Measurements from ENCODE around the gene AP4S1.

Gene AP4S1

DNA sequence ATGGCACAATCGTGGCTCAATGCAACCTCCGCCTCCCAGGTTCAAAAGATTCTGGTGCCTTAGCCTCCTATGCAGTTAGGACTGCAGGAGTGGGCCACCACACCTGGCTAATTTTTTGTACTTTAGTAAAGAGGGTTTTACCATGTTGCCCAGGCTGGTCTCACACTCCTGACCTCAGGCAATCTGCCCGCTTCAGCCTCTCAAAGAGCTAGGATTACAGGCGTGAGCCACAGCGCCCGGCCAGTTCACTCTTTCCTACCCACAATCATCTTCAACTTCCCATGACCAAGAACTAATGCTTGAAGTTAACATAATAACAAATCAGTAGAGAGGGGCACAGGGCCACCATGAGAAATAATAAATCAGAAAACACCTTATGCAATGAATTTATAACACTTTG, 99.8 kb downstream of the AP4S1 start:
- TF ChIP-seq YY1 (IDR thresholded peaks at IDR 0.05; ENCODE audit: insufficient read depth, insufficient read length), result no peak
- TF ChIP-seq ZNF274 (IDR thresholded peaks at IDR 0.05; ENCODE audit: low read depth, low read length), result no peak
- TF ChIP-seq SUZ12 (IDR thresholded peaks at IDR 0.05; ENCODE audit: extremely low read depth, insufficient read depth, insufficient read length), result no peak
- H3K27me3 ChIP-seq (ENCODE audit: insufficient read depth, insufficient read length), result no peaks in the 10 kb centered on the region
- H3K4me1 ChIP-seq (ENCODE audit: insufficient read depth, insufficient read length), result no peaks in the 10 kb centered on the region
- no peak for DNase-seq (ENCODE audit: low read depth, low spot score)
- H3K4me3 ChIP-seq (ENCODE audit: insufficient read length, low read depth), result no peak overlapping the region
- peaks cover 63% of the 10 kb centered on the region for H3K36me3 ChIP-seq (ENCODE audit: insufficient read depth, insufficient read length, low read length)
- no peak overlapping the region for H3K9ac ChIP-seq (ENCODE audit: insufficient read length, low read depth)
- H3K9me3 ChIP-seq (ENCODE audit: insufficient read depth, low read length), result no peaks in the 10 kb centered on the region

DNA sequence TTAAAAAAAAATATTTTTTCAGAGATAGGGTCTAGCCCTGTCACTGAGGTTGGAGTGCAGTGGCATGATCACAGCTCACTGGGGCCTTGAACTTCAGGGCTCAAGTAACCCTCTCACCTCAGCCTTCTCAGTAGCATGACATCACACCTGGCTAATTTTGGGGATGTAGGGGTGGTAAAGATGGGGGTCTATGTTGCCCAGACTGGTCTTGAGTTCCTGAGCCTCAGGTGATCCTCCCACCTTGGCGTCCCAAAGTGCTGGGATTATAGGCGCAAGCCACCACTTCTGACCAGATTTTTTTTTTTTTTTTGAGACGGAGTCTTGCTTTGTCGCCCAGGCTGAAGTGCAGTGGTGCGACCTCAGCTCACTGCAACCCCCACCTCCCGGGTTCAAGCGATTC, 101.2 kb downstream of the AP4S1 start:
- Histone ChIP-seq H3K36me3 (ENCODE audit: insufficient read depth, insufficient read length, low read length) (peaks cover 60% of the 10 kb centered on the region), H3K4me3 (ENCODE audit: insufficient read length, low read depth) (no peak overlapping the region), H3K27me3 (ENCODE audit: insufficient read depth, insufficient read length) (no peaks in the 10 kb centered on the region), H3K4me1 (ENCODE audit: insufficient read depth, insufficient read length) (no peaks in the 10 kb centered on the region), H3K9me3 (ENCODE audit: insufficient read depth, low read length) (no peaks in the 10 kb centered on the region), H3K9ac (ENCODE audit: insufficient read length, low read depth) (no peak overlapping the region)
- TF ChIP-seq ZNF274 (IDR thresholded peaks at IDR 0.05; ENCODE audit: low read depth, low read length) (no peak), YY1 (IDR thresholded peaks at IDR 0.05; ENCODE audit: insufficient read depth, insufficient read length) (no peak), SUZ12 (IDR thresholded peaks at IDR 0.05; ENCODE audit: extremely low read depth, insufficient read depth, insufficient read length) (no peak)
- DNase-seq (ENCODE audit: low read depth, low spot score), result no peak

GRCh38 chr14:31127690-31128089, 102.2 kb downstream of the AP4S1 start:
- H3K9ac ChIP-seq (ENCODE audit: insufficient read length, low read depth), result no peak overlapping the region
- H3K27me3 ChIP-seq (ENCODE audit: insufficient read depth, insufficient read length), result no peaks in the 10 kb centered on the region
- peaks cover 53% of the 10 kb centered on the region for H3K36me3 ChIP-seq (ENCODE audit: insufficient read depth, insufficient read length, low read length)
- no peak for TF ChIP-seq YY1 (IDR thresholded peaks at IDR 0.05; ENCODE audit: insufficient read depth, insufficient read length)
- TF ChIP-seq ZNF274 (IDR thresholded peaks at IDR 0.05; ENCODE audit: low read depth, low read length), result no peak
- TF ChIP-seq SUZ12 (IDR thresholded peaks at IDR 0.05; ENCODE audit: extremely low read depth, insufficient read depth, insufficient read length), result no peak
- no peak overlapping the region for H3K4me3 ChIP-seq (ENCODE audit: insufficient read length, low read depth)
- no peaks in the 10 kb centered on the region for H3K9me3 ChIP-seq (ENCODE audit: insufficient read depth, low read length)
- no peak for DNase-seq (ENCODE audit: low read depth, low spot score)
- no peaks in the 10 kb centered on the region for H3K4me1 ChIP-seq (ENCODE audit: insufficient read depth, insufficient read length)

- no peaks in the 10 kb centered on the region for H3K27me3 ChIP-seq (ENCODE audit: insufficient read depth, insufficient read length)
- no peak for DNase-seq (ENCODE audit: low read depth, low spot score)
- TF ChIP-seq ZNF274 (IDR thresholded peaks at IDR 0.05; ENCODE audit: low read depth, low read length), result no peak; the same call in 1 of the 2 replicates
- no peak for TF ChIP-seq SUZ12 (IDR thresholded peaks at IDR 0.05; ENCODE audit: extremely low read depth, insufficient read depth, insufficient read length)
- TF ChIP-seq YY1 (IDR thresholded peaks at IDR 0.05; ENCODE audit: insufficient read depth, insufficient read length), result no peak
- H3K4me3 ChIP-seq (ENCODE audit: insufficient read length, low read depth), result no peak overlapping the region
- H3K9ac ChIP-seq (ENCODE audit: insufficient read length, low read depth), result no peak overlapping the region
- no peaks in the 10 kb centered on the region for H3K9me3 ChIP-seq (ENCODE audit: insufficient read depth, low read length)
- H3K4me1 ChIP-seq (ENCODE audit: insufficient read depth, insufficient read length), result no peaks in the 10 kb centered on the region
- peaks cover 55% of the 10 kb centered on the region for H3K36me3 ChIP-seq (ENCODE audit: insufficient read depth, insufficient read length, low read length)
Measured at GRCh38 chr14:31128601-31129526, 103.4 kb downstream of the AP4S1 start.

GRCh38 chr14:31133133-31133532, 107.7 kb downstream of the AP4S1 start:
- H3K27me3 ChIP-seq (ENCODE audit: insufficient read depth, insufficient read length), result no peaks in the 10 kb centered on the region
- H3K4me1 ChIP-seq (ENCODE audit: insufficient read depth, insufficient read length), result no peaks in the 10 kb centered on the region
- H3K9me3 ChIP-seq (ENCODE audit: insufficient read depth, low read length), result no peaks in the 10 kb centered on the region
- H3K4me3 ChIP-seq (ENCODE audit: insufficient read length, low read depth), result no peak overlapping the region
- no peak for TF ChIP-seq YY1 (IDR thresholded peaks at IDR 0.05; ENCODE audit: insufficient read depth, insufficient read length)
- no peak for TF ChIP-seq SUZ12 (IDR thresholded peaks at IDR 0.05; ENCODE audit: extremely low read depth, insufficient read depth, insufficient read length)
- TF ChIP-seq ZNF274 (IDR thresholded peaks at IDR 0.05; ENCODE audit: low read depth, low read length), result no peak
- no peak for DNase-seq (ENCODE audit: low read depth, low spot score)
- H3K36me3 ChIP-seq (ENCODE audit: insufficient read depth, insufficient read length, low read length), result peaks cover 61% of the 10 kb centered on the region
- no peak overlapping the region for H3K9ac ChIP-seq (ENCODE audit: insufficient read length, low read depth)

DNA sequence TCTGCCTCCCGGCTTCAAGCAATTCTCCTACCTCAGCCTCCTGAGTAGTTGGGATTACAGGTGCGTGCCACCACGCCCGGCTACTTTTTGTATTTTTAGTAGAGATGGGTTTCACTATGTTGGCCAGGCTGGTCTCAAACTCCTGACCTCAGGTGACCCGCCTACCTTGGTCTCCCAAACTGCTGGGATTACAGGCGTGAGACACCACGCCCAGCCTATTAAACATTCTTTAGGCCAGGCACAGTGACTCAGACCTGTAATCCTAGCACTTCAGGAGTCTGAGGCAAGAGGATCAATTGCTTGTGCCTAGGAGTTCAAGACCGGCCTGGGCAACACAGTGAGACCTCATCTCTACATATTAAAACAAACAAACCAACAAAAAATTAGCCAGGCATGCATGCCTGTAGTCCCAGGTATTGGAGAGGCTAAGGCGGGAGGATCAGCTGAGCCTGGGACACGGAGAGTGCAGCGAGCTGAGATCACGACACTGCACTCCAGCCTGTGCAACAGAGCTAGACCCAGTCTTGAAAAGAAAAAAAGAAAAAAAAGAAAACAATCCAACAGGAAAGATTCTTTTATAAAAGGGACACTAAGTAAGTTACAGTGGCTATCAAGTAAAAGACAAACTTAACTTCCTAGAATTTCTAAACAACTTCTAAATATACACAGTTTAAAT, 111.9 kb downstream of the AP4S1 start:
- no peak overlapping the region for H3K4me3 ChIP-seq (ENCODE audit: insufficient read length, low read depth)
- TF ChIP-seq SUZ12 (IDR thresholded peaks at IDR 0.05; ENCODE audit: extremely low read depth, insufficient read depth, insufficient read length) (no peak), YY1 (IDR thresholded peaks at IDR 0.05; ENCODE audit: insufficient read depth, insufficient read length) (no peak)
- H3K9me3 ChIP-seq (ENCODE audit: insufficient read depth, low read length), result no peaks in the 10 kb centered on the region
- H3K4me1 ChIP-seq (ENCODE audit: insufficient read depth, insufficient read length), result no peaks in the 10 kb centered on the region
- DNase-seq (ENCODE audit: low read depth, low spot score), result no peak
- no peaks in the 10 kb centered on the region for H3K27me3 ChIP-seq (ENCODE audit: insufficient read depth, insufficient read length)
- H3K36me3 ChIP-seq (ENCODE audit: insufficient read depth, insufficient read length, low read length), result peaks cover 54% of the 10 kb centered on the region
- no peak overlapping the region for H3K9ac ChIP-seq (ENCODE audit: insufficient read length, low read depth)

DNA sequence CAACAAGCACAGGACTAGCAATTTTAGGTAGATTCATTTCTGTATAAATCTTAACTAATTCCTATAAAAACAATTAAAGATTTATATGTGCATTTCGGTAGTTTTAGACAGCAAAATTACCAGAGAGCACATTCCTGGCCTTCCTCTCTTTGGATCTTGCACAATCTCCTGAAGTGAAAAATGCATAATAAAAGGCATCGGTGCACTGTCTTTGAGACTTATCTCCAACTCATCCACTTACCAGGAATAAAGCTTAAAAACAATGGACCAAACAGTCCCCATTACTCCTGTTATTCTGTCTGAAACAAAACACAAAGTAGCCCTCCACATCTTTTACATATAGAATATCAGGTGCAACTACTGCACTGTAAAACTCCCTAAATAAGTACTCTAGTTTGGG, 112.9 kb downstream of the AP4S1 start:
- no peak overlapping the region for H3K4me3 ChIP-seq (ENCODE audit: insufficient read length, low read depth)
- H3K27me3 ChIP-seq (ENCODE audit: insufficient read depth, insufficient read length), result no peaks in the 10 kb centered on the region
- no peaks in the 10 kb centered on the region for H3K4me1 ChIP-seq (ENCODE audit: insufficient read depth, insufficient read length)
- no peaks in the 10 kb centered on the region for H3K9me3 ChIP-seq (ENCODE audit: insufficient read depth, low read length)
- no peak overlapping the region for H3K9ac ChIP-seq (ENCODE audit: insufficient read length, low read depth)
- no peak for TF ChIP-seq SUZ12 (IDR thresholded peaks at IDR 0.05; ENCODE audit: extremely low read depth, insufficient read depth, insufficient read length)
- TF ChIP-seq ZNF274 (IDR thresholded peaks at IDR 0.05; ENCODE audit: low read depth, low read length), result no peak
- TF ChIP-seq YY1 (IDR thresholded peaks at IDR 0.05; ENCODE audit: insufficient read depth, insufficient read length), result no peak
- DNase-seq (ENCODE audit: low read depth, low spot score), result no peak
- peaks cover 54% of the 10 kb centered on the region for H3K36me3 ChIP-seq (ENCODE audit: insufficient read depth, insufficient read length, low read length)

Data from NT2/D1 (cell line).